Activated CD4-positive, alpha-beta T cell treated with anti-CD3 and anti-CD28 coated beads, Interleukin-2, amount 10 ng/mL, durations not matched to agents 7 days and 5 days (primary cell): ENCODE measurements around the gene RRP9. TPM values are rescaled to one million over a fixed set of nuclear protein-coding genes. Genes with fewer than 3 reads are reported as not detected.
A peak's percentile ranks its signal among the peaks of the same experiment; 100 is the strongest.
"Not testable (repeated sequence)": the region's sequence is repeated elsewhere in the genome, so short reads cannot be mapped to it uniquely, and the experiment has no call there.

Source experiments
- CTCF ChIA-PET: fragments of 350-600 bp; sonication (Branson Sonifier 250); formaldehyde crosslinking; loops from one replicate; lab custom pipeline; 2021; ENCODE audit warnings: antibody characterized with exemption; lab: Charles Lee
- POLR2A ChIA-PET: fragments of 350-600 bp; sonication (Branson Sonifier 250); formaldehyde crosslinking; loops from one replicate; lab custom pipeline; 2021; ENCODE audit warnings: antibody characterized with exemption; lab: Charles Lee
- DNase-seq: peaks from one replicate; pipeline ENCODE4 v3.0.0-alpha.2; 2020
- H3K27ac Mint-ChIP-seq: one replicate; pipeline ENCODE4 v1.8.0; 2021; ENCODE audit warnings: mild to moderate bottlenecking, moderate library complexity, mixed read lengths
- H3K27me3 Mint-ChIP-seq: one replicate; pipeline ENCODE4 v1.8.0; 2021; ENCODE audit warnings: mixed read lengths
- H3K36me3 Mint-ChIP-seq: one replicate; pipeline ENCODE4 v1.8.0; 2021; ENCODE audit warnings: low read depth, mixed read lengths
- H3K4me1 Mint-ChIP-seq: one replicate; pipeline ENCODE4 v1.8.0; 2021; ENCODE audit warnings: mixed read lengths
- H3K4me3 Mint-ChIP-seq: one replicate; pipeline ENCODE4 v1.8.0; 2021; ENCODE audit warnings: mild to moderate bottlenecking, moderate library complexity, mixed read lengths
- H3K9me3 Mint-ChIP-seq: one replicate; pipeline ENCODE4 v1.8.0; 2021; ENCODE audit warnings: mixed read lengths
- total RNA-seq, 2 experiments: library from RNA; stranded (reverse); gene quantifications; one replicate each; pipeline ENCODE4 v1.2.3, GENCODE V29; 2021

The RRP9 gene, protein sequence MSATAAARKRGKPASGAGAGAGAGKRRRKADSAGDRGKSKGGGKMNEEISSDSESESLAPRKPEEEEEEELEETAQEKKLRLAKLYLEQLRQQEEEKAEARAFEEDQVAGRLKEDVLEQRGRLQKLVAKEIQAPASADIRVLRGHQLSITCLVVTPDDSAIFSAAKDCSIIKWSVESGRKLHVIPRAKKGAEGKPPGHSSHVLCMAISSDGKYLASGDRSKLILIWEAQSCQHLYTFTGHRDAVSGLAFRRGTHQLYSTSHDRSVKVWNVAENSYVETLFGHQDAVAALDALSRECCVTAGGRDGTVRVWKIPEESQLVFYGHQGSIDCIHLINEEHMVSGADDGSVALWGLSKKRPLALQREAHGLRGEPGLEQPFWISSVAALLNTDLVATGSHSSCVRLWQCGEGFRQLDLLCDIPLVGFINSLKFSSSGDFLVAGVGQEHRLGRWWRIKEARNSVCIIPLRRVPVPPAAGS
- 10 to 100 TPM; 24.3 to 25.1 TPM for total RNA-seq

DNA sequence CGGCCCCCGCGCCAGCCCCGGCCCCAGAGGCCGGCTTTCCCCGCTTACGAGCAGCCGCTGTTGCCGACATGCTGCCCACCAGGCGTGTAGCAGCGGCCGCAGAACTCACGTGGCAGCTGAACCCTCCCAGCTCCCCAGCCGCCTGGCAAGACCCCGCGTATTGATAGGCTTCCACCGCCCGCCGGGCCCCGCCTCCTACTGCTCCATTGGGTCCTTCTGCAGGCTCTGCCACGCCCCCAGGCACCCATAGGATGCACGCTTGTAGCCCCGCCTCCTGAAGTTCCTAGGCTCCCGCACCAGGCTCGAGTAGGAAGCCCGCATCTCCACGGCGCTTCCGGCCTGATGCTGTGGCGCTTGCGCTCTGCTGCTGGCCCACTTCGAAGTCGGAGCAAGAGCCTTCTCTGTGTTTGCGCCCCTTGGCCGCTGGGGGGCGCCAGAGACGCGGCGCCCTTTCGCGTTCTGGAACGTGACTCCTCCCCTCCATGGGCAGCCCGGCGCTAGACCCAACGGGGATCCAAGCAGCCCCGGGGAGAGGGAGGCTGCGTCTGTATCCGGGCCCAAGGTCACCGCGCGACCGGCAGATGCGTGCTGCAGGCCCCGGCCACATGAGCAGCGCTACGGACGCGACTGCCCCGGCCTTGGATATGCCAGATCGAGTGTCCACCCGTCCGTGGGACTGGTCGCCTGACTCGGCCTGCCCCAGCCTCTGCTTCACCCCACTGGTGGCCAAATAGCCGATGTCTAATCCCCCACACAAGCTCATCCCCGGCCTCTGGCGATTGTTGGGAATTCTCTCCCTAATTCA, at the start of gene RRP9, which contains the start of gene PARP3:
Gene RRP9 (minus strand): TSS at position 107 of the 805 bp plus-strand sequence. CDS start 37 bp downstream, at position 70.
Gene PARP3 (plus strand): TSS at position 566 of the 805 bp plus-strand sequence. CDS start 993 bp downstream, outside the sequence.
- H3K4me3 Mint-ChIP-seq: peak within 1 kb of the TSS; percentile 92
- CTCF ChIA-PET: interaction anchor here (0.6 to 3.4 kb wide), 41 partner anchors 9 to 506 kb away, joined by 3 to 46 read pairs (median 4); partner anchors contain the start of genes ABHD14A, ABHD14B, ACY1 and DUSP7
- no peaks in the 10 kb centered on the region for H3K27me3 Mint-ChIP-seq
- H3K9me3 Mint-ChIP-seq: no peaks in the 10 kb centered on the region
- peak within 1 kb of the TSS; percentile 92 for H3K27ac Mint-ChIP-seq
- POLR2A ChIA-PET: interaction anchor here (1.0 kb wide), 1 partner anchor 54 kb away, joined by 3 read pairs; the partner anchor contains the start of gene RPL29
- DNase-seq: peak; percentile 100
- peaks cover 13% of the 10 kb centered on the region for H3K36me3 Mint-ChIP-seq
- peaks cover 45% of the 10 kb centered on the region for H3K4me1 Mint-ChIP-seq

DNA sequence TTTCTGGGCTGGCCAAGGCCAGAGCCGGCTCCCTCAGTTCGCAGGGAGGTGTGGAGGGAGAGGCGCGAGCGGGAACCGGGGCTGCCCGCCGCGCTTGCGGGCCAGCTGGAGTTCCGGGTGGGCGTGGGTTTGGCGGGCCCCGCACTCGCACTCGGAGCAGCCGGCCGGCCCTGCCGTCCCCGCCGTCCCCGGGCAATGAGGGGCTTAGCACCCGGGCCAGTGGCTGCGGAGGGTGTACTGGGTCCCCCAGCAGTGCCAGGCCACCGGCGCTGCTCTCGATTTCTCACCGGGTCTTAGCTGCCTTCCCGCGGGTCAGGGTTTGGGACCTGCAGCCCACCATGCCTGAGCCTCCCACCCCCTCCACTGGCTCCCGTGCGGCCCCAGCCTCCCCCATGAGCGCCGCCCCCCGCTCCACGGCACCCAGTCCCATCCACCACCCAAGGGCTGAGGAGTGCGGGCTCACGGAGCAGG, 48.8 kb upstream of the RRP9 start:
- H3K36me3 Mint-ChIP-seq: peaks cover 35% of the 10 kb centered on the region
- H3K27me3 Mint-ChIP-seq, H3K9me3 Mint-ChIP-seq, H3K27ac Mint-ChIP-seq, POLR2A ChIA-PET, DNase-seq, H3K4me3 Mint-ChIP-seq: not testable (repeated sequence)
- CTCF ChIA-PET: interaction anchor here (1.2 to 3.1 kb wide), 3 partner anchors 8 to 16 kb away, joined by 3 to 15 read pairs (median 10); partner anchors contain the start of genes ABHD14A, ABHD14B and ACY1
- H3K4me1 Mint-ChIP-seq: peaks cover 33% of the 10 kb centered on the region

DNA sequence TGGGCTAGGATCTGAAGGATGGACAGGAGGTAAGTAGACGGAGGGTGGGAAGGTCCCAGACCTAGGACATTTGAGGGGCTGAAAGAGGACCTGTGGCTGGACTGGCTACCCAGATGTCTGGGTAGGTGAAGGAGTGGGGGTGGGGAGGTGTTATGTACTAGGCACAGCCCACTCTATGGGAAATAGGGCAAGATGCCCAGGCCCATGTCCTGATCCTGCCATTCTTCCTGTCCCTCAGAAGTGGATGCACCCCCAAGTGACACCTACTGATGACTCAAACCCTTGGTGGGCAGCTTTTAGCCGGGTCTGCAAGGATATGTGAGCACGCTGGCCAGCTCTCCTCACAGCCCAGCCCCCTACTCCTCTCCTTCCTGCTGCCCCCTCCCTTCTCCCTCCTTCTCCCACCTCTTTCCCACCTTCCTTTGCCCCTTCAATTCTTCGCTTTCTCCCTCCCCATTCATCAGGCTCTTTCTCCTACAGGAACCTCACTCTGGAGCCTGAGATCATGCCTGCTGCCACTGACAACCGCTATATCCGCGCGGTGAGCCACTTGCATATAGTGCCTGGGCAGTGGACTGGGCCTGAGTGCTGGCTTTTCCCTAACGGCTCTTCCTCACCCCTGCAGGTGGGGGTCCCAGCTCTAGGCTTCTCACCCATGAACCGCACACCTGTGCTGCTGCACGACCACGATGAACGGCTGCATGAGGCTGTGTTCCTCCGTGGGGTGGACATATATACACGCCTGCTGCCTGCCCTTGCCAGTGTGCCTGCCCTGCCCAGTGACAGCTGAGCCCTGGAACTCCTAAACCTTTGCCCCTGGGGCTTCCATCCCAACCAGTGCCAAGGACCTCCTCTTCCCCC, 46.8 kb upstream of the RRP9 start:
- DNase-seq: no peak
- H3K27ac Mint-ChIP-seq: no peak overlapping the region
- H3K9me3 Mint-ChIP-seq: no peaks in the 10 kb centered on the region
- POLR2A ChIA-PET: interaction anchor here (0.6 kb wide), 1 partner anchor 1135 kb away, joined by 5 read pairs; no protein-coding TSS in a partner anchor
- H3K4me3 Mint-ChIP-seq: no peak overlapping the region
- H3K4me1 Mint-ChIP-seq: peaks cover 26% of the 10 kb centered on the region
- CTCF ChIA-PET: no interaction called here
- H3K27me3 Mint-ChIP-seq: no peaks in the 10 kb centered on the region
- peaks cover 16% of the 10 kb centered on the region for H3K36me3 Mint-ChIP-seq

DNA sequence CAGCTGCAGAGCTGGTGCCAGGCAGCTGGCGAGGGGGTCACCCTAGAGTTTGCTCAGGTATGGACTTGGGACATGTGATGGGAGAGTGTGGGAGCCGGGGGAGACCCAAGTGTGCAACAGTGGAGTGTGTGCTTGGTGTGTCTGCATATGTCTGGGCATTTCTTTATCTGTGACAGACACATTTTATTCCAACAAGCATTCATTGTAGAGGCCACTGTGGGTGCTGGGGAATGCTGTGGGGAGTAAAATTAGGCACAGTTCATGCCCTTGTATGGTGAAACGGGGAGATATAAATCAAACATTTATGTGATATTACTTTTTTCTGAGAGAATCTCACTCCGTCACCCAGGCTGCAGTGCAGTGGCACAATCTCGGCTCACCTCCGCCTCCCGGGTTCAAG, 45.9 kb upstream of the RRP9 start:
- CTCF ChIA-PET: interaction anchor here (0.6 kb wide), 1 partner anchor 14 kb away, joined by 3 read pairs; the partner anchor contains the start of gene ABHD14B
- POLR2A ChIA-PET: no interaction called here
- peak overlapping the region; percentile 57 for H3K27ac Mint-ChIP-seq

DNA sequence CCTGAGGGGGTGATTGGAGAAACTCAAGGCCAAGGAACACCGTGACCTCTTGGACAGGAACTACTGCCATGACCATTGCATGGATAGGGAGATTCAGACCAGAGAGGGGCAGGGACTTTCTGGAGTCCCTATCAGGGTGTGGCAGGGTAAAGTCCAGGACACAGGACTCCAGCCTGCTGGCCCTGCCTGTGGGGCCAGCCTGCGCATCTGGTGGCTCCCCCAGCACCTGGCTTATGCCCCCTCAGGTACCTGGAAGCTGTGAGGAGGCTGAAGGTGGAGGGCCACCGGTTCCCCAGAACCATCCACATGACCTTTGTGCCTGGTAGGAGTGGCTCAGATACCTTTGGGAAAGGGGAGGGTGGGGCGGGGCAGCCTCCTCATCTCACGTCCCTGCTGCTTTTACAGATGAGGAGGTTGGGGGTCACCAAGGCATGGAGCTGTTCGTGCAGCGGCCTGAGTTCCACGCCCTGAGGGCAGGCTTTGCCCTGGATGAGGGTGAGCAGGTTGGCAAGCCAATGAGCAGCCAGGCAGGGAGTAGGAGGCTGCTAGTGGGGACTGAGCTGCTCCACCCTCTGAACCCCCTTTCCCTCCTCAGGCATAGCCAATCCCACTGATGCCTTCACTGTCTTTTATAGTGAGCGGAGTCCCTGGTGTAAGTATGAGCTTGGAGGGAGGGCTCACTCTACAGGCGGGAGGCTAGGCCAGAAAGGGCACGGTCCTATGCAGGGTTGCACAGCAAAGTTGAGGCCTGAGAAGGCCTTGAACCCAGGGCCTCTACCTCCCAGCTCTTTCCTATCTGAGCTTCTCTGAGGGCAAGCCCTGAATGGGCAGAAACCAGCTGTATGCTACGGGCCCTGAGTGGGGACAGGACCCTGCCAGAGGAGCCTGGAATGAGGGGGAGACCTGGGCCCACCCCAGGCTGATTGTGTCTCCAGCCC, 44.6 kb upstream of the RRP9 start:
- Mint-ChIP-seq H3K27me3 (no peaks in the 10 kb centered on the region), H3K4me1 (peaks cover 27% of the 10 kb centered on the region), H3K36me3 (peaks cover 8% of the 10 kb centered on the region), H3K4me3 (no peak overlapping the region), H3K9me3 (no peaks in the 10 kb centered on the region), H3K27ac (peak overlapping the region; percentile 19)
- no peak for DNase-seq
- ChIA-PET POLR2A (no interaction called here), CTCF (interaction anchor here (0.6 to 1.2 kb wide), 6 partner anchors 9 to 182 kb away, joined by 3 to 5 read pairs (median 4); partner anchors contain the start of gene RPL29)

More for the DNA sequence above, 45.9 kb upstream of the RRP9 start:
- H3K9me3 Mint-ChIP-seq: no peaks in the 10 kb centered on the region
- peaks cover 11% of the 10 kb centered on the region for H3K36me3 Mint-ChIP-seq
- H3K4me1 Mint-ChIP-seq: peaks cover 27% of the 10 kb centered on the region
- H3K27me3 Mint-ChIP-seq: no peaks in the 10 kb centered on the region
- H3K4me3 Mint-ChIP-seq: no peak overlapping the region
- DNase-seq: no peak

DNA sequence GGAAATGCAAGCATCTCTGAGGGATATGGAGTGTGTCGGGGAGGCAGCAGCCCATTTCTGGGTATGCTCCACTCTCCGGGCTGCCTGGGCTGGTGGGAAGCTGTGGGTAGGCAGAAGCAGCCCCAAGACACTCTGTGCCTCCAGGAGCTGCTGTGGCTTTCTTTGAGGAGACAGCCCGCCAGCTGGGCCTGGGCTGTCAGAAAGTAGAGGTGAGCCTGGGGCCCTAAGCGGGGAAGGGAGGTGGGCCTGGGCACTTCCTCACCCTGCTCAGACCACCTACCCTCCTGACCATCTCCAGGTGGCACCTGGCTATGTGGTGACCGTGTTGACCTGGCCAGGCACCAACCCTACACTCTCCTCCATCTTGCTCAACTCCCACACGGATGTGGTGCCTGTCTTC, 43.4 kb upstream of the RRP9 start:
- CTCF ChIA-PET: interaction anchor here (0.6 to 3.8 kb wide), 5 partner anchors 11 to 462 kb away, joined by 3 to 61 read pairs (median 3); partner anchors contain the start of genes ABHD14A, ABHD14B, PARP3 and RPL29
- no peaks in the 10 kb centered on the region for H3K9me3 Mint-ChIP-seq
- peak overlapping the region; percentile 20 for H3K4me3 Mint-ChIP-seq
- peaks cover 29% of the 10 kb centered on the region for H3K4me1 Mint-ChIP-seq
- DNase-seq: no peak
- no peaks in the 10 kb centered on the region for H3K27me3 Mint-ChIP-seq
- H3K27ac Mint-ChIP-seq: peak overlapping the region; percentile 62
- POLR2A ChIA-PET: no interaction called here
- peaks cover 8% of the 10 kb centered on the region for H3K36me3 Mint-ChIP-seq

DNA sequence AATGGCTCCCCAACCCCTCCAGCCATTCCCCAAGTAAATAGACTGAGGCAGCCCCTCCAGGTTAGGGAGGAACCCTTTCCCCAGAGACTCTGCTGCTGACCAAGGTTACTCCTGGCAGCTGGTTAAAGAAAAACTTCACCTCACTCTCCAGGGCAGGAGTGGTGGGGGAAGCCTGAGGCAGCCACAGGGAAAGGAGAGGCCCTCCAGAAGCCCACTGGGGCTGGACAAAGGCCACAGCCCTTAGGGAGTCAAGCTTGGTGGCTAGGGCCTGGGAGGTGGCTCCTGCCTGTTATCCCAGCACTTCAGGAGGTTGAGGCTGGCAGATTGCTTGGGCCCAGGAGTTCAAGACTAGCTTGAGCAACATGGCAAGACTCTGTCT, 42.6 kb upstream of the RRP9 start:
- no peaks in the 10 kb centered on the region for H3K27me3 Mint-ChIP-seq
- H3K4me1 Mint-ChIP-seq: peaks cover 29% of the 10 kb centered on the region
- DNase-seq: no peak
- H3K27ac Mint-ChIP-seq: peak overlapping the region; percentile 88
- H3K36me3 Mint-ChIP-seq: peaks cover 8% of the 10 kb centered on the region
- no peaks in the 10 kb centered on the region for H3K9me3 Mint-ChIP-seq
- peak overlapping the region; percentile 91 for H3K4me3 Mint-ChIP-seq
- ChIA-PET POLR2A (interaction anchor here (0.7 to 2.0 kb wide), 3 partner anchors 9 to 224 kb away, joined by 3 to 10 read pairs (median 7); partner anchors contain the start of gene RPL29), CTCF (interaction anchor here (0.7 to 3.8 kb wide), 7 partner anchors 11 to 436 kb away, joined by 3 to 61 read pairs (median 5); partner anchors contain the start of genes ABHD14A, ABHD14B, DUSP7 and PARP3)

DNA sequence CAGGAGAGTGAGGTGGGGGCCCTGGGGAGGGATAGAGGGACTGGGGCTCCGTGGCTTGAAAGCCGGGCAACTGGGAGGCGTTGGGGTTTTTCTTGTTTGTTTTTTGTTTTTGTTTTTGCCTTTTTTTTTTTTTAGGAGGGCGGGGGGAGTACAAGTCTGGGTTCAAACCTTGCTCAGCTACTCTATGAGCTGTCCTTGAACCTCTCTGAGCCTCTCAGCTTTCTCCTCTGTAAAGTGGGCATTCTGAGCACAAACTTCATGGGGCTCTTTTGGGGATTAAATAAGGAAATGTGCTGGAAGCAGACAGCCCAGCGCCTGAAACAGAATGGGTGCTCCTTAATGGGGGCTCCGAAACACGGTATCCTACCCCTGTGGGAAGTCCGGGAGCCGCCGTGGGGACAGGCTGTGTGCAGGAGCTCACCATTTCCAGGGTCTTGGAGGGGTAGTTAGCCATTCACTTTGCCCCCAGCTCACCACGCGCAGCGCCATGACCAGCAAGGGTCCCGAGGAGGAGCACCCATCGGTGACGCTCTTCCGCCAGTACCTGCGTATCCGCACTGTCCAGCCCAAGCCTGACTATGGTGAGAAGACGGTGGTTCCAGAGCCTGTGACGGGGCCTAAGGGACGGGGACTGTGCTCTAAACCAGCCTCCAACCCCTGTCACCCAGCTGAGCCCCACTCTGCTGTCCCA, 42.0 kb upstream of the RRP9 start:
- no peaks in the 10 kb centered on the region for H3K27me3 Mint-ChIP-seq
- H3K36me3 Mint-ChIP-seq: peaks cover 8% of the 10 kb centered on the region
- ChIA-PET POLR2A (interaction anchor here (0.7 to 2.0 kb wide), 4 partner anchors 10 to 225 kb away, joined by 3 to 10 read pairs (median 6); partner anchors contain the start of genes ABHD14B and RPL29), CTCF (interaction anchor here (0.7 to 3.8 kb wide), 12 partner anchors 8 to 1238 kb away, joined by 3 to 61 read pairs (median 5); partner anchors contain the start of genes ABHD14A, ABHD14B, DUSP7 and RPL29)
- peak overlapping the region; percentile 91 for H3K4me3 Mint-ChIP-seq
- no peak for DNase-seq
- H3K27ac Mint-ChIP-seq: peak overlapping the region; percentile 88
- no peaks in the 10 kb centered on the region for H3K9me3 Mint-ChIP-seq
- peaks cover 29% of the 10 kb centered on the region for H3K4me1 Mint-ChIP-seq

DNA sequence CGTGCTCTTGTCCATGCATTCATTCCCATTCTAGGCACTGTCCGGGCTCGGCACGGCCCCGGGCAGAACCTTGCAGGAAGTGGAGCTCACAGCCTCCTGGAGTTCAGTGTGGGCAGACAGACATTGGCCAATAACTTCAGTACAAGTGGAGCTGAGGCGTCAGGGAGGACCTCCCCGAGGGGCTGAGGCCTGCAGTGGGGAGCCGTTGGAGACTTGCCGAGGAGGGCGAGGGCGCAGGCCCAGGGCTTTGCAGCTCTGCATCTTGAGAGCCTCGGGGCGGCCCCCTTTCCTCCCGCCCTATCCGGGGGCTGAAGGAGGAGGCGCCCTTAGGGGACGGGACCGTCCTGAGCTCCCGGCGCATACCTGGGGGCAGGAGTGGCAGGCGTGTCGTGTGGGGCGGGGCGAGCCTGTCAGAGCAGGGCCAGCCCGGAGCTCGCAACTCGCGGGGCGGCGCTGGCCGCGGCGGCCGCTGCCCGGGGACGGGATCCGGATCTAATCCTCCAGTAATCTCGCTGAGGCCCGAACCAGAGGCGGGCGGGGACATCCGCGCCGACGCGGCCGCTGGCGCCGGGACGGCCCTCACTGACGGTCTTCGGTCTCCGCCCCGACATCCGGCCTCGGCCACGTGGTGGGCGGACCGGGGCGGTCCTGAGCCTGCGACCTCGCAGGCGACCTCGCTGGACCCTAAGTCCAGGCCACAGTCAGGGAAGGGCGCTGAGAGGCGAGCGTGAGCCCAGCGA, 41.3 kb upstream of the RRP9 start, which contains the start of gene ACY1:
Gene ACY1 (plus strand): TSS at position 698 of the 740 bp plus-strand sequence. CDS start 530 bp downstream, outside the sequence.
- H3K27ac Mint-ChIP-seq: peak within 1 kb of the TSS; percentile 88
- CTCF ChIA-PET: interaction anchor here (0.5 to 3.8 kb wide), 20 partner anchors 8 to 1237 kb away, joined by 3 to 61 read pairs (median 4); partner anchors contain the start of genes ABHD14A, ABHD14B, DUSP7 and RPL29
- POLR2A ChIA-PET: interaction anchor here (1.2 to 2.0 kb wide), 3 partner anchors 9 to 13 kb away, joined by 5 to 10 read pairs (median 7); partner anchors contain the start of genes ABHD14B and RPL29
- H3K9me3 Mint-ChIP-seq: no peaks in the 10 kb centered on the region
- peak within 1 kb of the TSS; percentile 91 for H3K4me3 Mint-ChIP-seq
- peak; percentile 74 for DNase-seq
- H3K27me3 Mint-ChIP-seq: no peaks in the 10 kb centered on the region
- peaks cover 29% of the 10 kb centered on the region for H3K4me1 Mint-ChIP-seq
- peaks cover 8% of the 10 kb centered on the region for H3K36me3 Mint-ChIP-seq
